Suprapubic skin (tissue), 3 donors: ENCODE results near the gene MYEOV.

Experiments
- POLR2A ChIP-seq, 2 donors: fragments of 450-650 bp; IDR thresholded peaks; one replicate each; pipeline ENCODE4 v1.6.1; 2017; ENCODE audit warnings: antibody characterized with exemption in 2 of 2, mild to moderate bottlenecking in 2 of 2, moderate library complexity in 2 of 2
- TF ChIP-seq, protein P1 (sequence below), 2 donors: fragments of 200-600 bp in 1 of 2; fragments of 450-650 bp in 1 of 2; sonication (generic) in 1 of 2; IDR thresholded peaks; one replicate each; pipeline ENCODE4 v1.5.1; 2016 to 2019; ENCODE audit warnings: antibody characterized with exemption in 2 of 2, mild to moderate bottlenecking in 1 of 2, moderate library complexity in 1 of 2

GRCh38 chr11:69335781-69336405 is 41.9 kb downstream of the MYEOV start:
- no peak for TF ChIP-seq POLR2A (IDR thresholded peaks at IDR 0.05)
- TF ChIP-seq, protein P1, sequence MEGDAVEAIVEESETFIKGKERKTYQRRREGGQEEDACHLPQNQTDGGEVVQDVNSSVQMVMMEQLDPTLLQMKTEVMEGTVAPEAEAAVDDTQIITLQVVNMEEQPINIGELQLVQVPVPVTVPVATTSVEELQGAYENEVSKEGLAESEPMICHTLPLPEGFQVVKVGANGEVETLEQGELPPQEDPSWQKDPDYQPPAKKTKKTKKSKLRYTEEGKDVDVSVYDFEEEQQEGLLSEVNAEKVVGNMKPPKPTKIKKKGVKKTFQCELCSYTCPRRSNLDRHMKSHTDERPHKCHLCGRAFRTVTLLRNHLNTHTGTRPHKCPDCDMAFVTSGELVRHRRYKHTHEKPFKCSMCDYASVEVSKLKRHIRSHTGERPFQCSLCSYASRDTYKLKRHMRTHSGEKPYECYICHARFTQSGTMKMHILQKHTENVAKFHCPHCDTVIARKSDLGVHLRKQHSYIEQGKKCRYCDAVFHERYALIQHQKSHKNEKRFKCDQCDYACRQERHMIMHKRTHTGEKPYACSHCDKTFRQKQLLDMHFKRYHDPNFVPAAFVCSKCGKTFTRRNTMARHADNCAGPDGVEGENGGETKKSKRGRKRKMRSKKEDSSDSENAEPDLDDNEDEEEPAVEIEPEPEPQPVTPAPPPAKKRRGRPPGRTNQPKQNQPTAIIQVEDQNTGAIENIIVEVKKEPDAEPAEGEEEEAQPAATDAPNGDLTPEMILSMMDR (IDR thresholded peaks at IDR 0.05): no peak
